Psoas muscle (tissue), 8 donors: ENCODE data around the gene CYB5R2. TPM values are rescaled to one million over a fixed set of nuclear protein-coding genes. Genes with fewer than 3 reads are reported as not detected.

ENCODE experiments used
- ATAC-seq, 4 donors: fragments of 200-7000 bp; cut with Tn5 transposase; one replicate each; pipeline ENCODE4 v1.9.1; 2020; ENCODE audit warnings: moderate library complexity in 3 of 4, mild to moderate bottlenecking in 2 of 4
- DNase-seq, 2 donors: peaks; one replicate each; pipeline ENCODE4 v3.0.0-alpha.2; 2020
- H3K27ac ChIP-seq: fragments of 200-600 bp; one replicate; pipeline ENCODE4 v1.8.0; 2022
- H3K27me3 ChIP-seq, 3 donors: fragments of 200-600 bp in 1 of 3; one replicate each; pipeline versions ENCODE4 v1.6.1 to v1.8.0; 2013 to 2022; ENCODE audit warnings: low read length in 2 of 3, mild to moderate bottlenecking in 2 of 3, moderate library complexity in 1 of 3; ENCODE audit not compliant: insufficient read depth in 3 of 3
- H3K36me3 ChIP-seq, 2 donors: fragments of 200-600 bp in 1 of 2; one replicate each; pipeline versions ENCODE4 v1.6.1 to v1.8.0; 2013 to 2022; ENCODE audit warnings: low read depth in 1 of 2, mild to moderate bottlenecking in 1 of 2, moderate library complexity in 1 of 2; ENCODE audit not compliant: insufficient read depth in 1 of 2
- H3K4me1 ChIP-seq: fragments of 200-600 bp; one replicate; pipeline ENCODE4 v1.8.0; 2022
- H3K4me3 ChIP-seq: fragments of 200-600 bp; one replicate; pipeline ENCODE4 v1.8.0; 2022; ENCODE audit warnings: mild to moderate bottlenecking
- H3K9me3 ChIP-seq: fragments of 200-600 bp; one replicate; pipeline ENCODE4 v1.8.0; 2022
- WGBS, 3 donors: extraction: QIAGEN DNeasy Blood & Tissue Kit; methylation state at CpG; one replicate each; pipeline versions ENCODE4 v1.1.6 to v1.1.7; 2013; 5-methylcytosine and 5-hydroxymethylcytosine counted together
- intact Hi-C, 2 donors: fragments of 100-400 bp; cut with DNase I; formaldehyde crosslinking; loops; one replicate each; pipeline versions ENCODE4 v1.11.0 to v1.14.2; 2022
- polyA plus RNA-seq, 3 donors: library from polyadenylated mRNA; stranded (reverse); fragments of 200-250 nt; gene quantifications; one replicate each; pipeline ENCODE4 v1.2.3, GENCODE V29; 2013
- total RNA-seq, 4 donors: library from RNA; stranded (reverse); fragmentation: NEBNext Ultra II Directional in 2 of 4; extraction: Animal tissue kit (Norgen Biotek cat#: 25700) in 2 of 4; gene quantifications; one replicate each; pipeline versions ENCODE4 v1.2.1 to v1.2.4, GENCODE V29; 2021 to 2023
- TF ChIP-seq, protein P1 (sequence below): fragments of 200-600 bp; IDR thresholded peaks from one replicate; pipeline ENCODE4 v1.8.0; 2022; ENCODE audit warnings: antibody characterized with exemption
- donor health status: healthy with polysubstance abuse.
- donor health status: DM: no; HTN: no; CAD: no; lungs with moderate emphysema.
- donor health status: Bipolar disorder and iron deficiency.
- donor health status: healthy.
- donor health status: DM: yes; HTN: yes; CAD: no.
- donor health status: DM: no; HTN: no; CAD: no.
- donor health status: DM: no; HTN: no; CAD: no.
- donor health status: DM: yes; HTN: yes; CAD: no.

The CYB5R2 gene
- total and polyA plus RNA-seq, 7 donors, result 0.40 to 2.0 (median 1.3) TPM

DNA sequence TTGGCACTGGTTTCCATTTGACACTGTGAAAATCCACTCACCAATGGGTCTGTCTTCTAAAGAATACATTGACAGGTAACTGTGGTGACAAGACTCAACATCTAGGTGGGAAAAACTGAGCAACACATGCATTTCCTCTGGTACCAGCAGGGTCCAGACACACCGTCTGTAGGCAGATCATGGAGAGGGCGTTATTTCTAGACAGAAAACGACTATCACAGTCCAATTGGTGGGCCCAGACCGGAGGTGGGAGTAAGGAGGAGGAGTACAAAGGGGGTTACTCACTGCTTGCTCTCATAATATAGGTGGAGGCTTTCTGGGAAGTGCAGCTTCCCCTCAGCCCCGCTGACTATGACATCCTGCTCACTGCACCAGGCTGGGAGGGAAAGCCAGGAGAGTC lies 23.1 kb upstream of the CYB5R2 start:
- Histone ChIP-seq H3K36me3 (no peaks in the 10 kb centered on the region), H3K4me3 (no peak overlapping the region), H3K9me3 (no peaks in the 10 kb centered on the region), H3K4me1 (peaks cover 10% of the 10 kb centered on the region), H3K27ac (no peak overlapping the region), H3K27me3 (no peaks in the 10 kb centered on the region)
- intact Hi-C loops, result loop anchor here in 1 of 2 donors (5.0 kb wide), 1 partner anchor 599 kb away; no protein-coding TSS in a partner anchor
- TF ChIP-seq, protein P1, sequence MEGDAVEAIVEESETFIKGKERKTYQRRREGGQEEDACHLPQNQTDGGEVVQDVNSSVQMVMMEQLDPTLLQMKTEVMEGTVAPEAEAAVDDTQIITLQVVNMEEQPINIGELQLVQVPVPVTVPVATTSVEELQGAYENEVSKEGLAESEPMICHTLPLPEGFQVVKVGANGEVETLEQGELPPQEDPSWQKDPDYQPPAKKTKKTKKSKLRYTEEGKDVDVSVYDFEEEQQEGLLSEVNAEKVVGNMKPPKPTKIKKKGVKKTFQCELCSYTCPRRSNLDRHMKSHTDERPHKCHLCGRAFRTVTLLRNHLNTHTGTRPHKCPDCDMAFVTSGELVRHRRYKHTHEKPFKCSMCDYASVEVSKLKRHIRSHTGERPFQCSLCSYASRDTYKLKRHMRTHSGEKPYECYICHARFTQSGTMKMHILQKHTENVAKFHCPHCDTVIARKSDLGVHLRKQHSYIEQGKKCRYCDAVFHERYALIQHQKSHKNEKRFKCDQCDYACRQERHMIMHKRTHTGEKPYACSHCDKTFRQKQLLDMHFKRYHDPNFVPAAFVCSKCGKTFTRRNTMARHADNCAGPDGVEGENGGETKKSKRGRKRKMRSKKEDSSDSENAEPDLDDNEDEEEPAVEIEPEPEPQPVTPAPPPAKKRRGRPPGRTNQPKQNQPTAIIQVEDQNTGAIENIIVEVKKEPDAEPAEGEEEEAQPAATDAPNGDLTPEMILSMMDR, result no peak
- DNase-seq (no peak), ATAC-seq (no peak)
- 67 to 77% (median 73%) methylated on average over 5 of the region's 5 CpGs for WGBS, 3 donors

DNA sequence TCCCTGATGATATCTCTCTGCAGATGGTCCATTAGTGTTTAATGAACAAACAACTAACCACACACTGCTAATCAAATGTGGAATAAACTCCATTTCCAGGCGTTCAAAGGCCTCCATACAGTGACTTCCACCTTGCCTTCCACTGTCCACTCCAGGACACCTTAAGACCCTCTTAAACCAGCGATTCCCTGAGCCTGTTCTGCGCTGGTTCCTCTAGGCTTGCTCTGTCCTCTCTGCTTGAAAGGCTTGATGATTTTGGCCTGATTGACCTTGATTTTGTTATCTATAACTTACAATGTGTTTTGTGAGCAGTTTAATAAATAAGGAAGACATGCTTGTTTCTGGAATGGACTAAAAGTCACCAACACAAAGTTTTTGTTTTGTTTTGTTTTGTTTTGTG lies 20.9 kb upstream of the CYB5R2 start:
- TF ChIP-seq, protein P1, result no peak
- intact Hi-C loops, result no loop called here
- H3K9me3 ChIP-seq, result no peaks in the 10 kb centered on the region
- H3K36me3 ChIP-seq, result no peaks in the 10 kb centered on the region
- peaks cover 10% of the 10 kb centered on the region for H3K4me1 ChIP-seq
- H3K4me3 ChIP-seq, result peak overlapping the region; percentile 19
- H3K27ac ChIP-seq, result no peak overlapping the region
- WGBS, 3 donors, result 79 to 91% (median 86%) methylated on average over 3 of the region's 3 CpGs
- DNase-seq (no peak), ATAC-seq (no peak)
- H3K27me3 ChIP-seq, result no peaks in the 10 kb centered on the region

DNA sequence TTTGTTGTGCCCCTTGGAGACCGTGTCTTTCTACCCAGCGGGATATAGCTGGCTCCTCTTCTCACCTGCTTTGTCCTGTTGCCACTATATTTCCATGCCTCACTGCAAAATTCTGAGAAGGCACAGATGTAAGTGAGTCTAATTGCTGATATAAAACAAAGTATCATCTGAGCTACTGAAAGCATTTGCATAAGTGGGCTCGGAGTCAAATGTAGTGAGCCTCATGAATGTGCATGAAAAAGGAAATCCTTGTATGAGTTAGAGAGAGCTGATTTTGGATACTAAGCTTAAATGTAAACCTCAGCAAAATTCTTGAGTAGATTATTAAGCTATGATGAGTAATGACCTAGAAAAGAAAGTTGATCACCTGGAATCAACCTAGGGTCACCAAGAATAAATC lies 19.1 kb upstream of the CYB5R2 start:
- peak overlapping the region; percentile 44 for H3K27ac ChIP-seq
- H3K9me3 ChIP-seq, result no peaks in the 10 kb centered on the region
- H3K4me1 ChIP-seq, result peaks cover 10% of the 10 kb centered on the region
- TF ChIP-seq, protein P1, result no peak
- no peaks in the 10 kb centered on the region for H3K36me3 ChIP-seq
- 85 to 93% (median 90%) methylated on average over 3 of the region's 3 CpGs for WGBS, 3 donors
- ATAC-seq (peak in 2 of 4 donors; percentile 35 to 53), DNase-seq (no peak)
- intact Hi-C loops, result no loop called here
- no peak overlapping the region for H3K4me3 ChIP-seq
- H3K27me3 ChIP-seq, result no peaks in the 10 kb centered on the region

DNA sequence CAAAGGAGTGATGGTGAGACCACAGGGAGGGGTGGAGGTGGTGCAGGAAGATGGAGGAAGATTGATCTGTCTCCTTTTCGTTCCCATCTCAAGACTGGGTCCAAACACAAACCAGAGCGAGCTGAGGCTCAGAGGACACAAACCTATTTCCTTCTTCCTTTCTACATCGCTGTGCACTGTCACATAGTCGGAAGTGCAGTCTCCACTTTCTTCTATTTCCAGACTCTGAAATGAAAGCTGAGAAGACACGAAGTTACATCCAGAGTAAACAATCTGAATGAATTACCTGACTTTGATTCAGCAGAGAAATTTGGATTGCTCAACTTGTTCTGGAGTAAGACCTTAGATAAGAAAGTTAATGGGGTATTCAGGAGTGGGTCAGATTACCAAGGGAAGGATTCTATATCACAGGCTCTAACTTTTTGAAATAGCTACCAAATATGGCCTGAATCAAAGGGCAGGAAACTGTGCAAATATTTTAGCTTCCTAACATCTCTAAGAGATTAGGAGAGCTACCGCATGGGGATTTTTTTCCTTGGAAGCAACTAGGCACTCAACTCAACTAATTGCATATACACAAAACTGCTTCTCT lies 18.6 kb upstream of the CYB5R2 start:
- Histone ChIP-seq H3K36me3 (no peaks in the 10 kb centered on the region), H3K27me3 (no peaks in the 10 kb centered on the region), H3K4me1 (peaks cover 10% of the 10 kb centered on the region), H3K9me3 (no peaks in the 10 kb centered on the region), H3K27ac (peak overlapping the region; percentile 44), H3K4me3 (no peak overlapping the region)
- intact Hi-C loops, result no loop called here
- peak; percentile 31 to 73 (median 48) for ATAC-seq
- TF ChIP-seq, protein P1, result no peak
- DNase-seq, result no peak
- WGBS, 3 donors, result 37 to 66% (median 39%) methylated on average over 6 of the region's 6 CpGs

DNA sequence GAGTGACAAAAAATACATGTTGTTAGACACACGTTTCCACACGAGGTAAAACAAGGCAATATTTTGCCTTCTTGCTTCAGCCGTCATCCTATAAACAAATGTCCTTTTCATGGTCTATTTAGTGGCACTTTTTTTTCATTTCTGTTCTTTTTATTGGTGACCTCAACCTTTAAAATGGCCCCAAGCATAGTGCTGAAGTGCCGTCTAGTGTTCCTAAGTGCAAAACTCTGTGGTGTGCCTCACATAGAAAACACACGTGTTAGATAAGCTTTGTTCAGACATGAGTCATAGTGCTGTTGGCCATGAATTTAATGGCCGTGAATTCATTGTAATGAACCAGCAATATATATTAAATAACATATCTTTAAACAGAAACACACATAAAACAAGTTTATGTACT lies 17.3 kb upstream of the CYB5R2 start:
- intact Hi-C loops, result no loop called here

More for the DNA sequence above, 17.3 kb upstream of the CYB5R2 start:
- DNase-seq (no peak), ATAC-seq (no peak)
- TF ChIP-seq, protein P1, result no peak
- H3K27ac ChIP-seq, result no peak overlapping the region
- H3K4me3 ChIP-seq, result no peak overlapping the region
- WGBS, 3 donors, result 42 to 81% (median 69%) methylated on average over 6 of the region's 6 CpGs
- peaks cover 10% of the 10 kb centered on the region for H3K4me1 ChIP-seq
- no peaks in the 10 kb centered on the region for H3K9me3 ChIP-seq
- peaks cover 0 to under 1% of the 10 kb centered on the region in 2 donors for H3K36me3 ChIP-seq
- no peaks in the 10 kb centered on the region for H3K27me3 ChIP-seq
